ENCODE results near the gene PAXIP1.

DNA sequence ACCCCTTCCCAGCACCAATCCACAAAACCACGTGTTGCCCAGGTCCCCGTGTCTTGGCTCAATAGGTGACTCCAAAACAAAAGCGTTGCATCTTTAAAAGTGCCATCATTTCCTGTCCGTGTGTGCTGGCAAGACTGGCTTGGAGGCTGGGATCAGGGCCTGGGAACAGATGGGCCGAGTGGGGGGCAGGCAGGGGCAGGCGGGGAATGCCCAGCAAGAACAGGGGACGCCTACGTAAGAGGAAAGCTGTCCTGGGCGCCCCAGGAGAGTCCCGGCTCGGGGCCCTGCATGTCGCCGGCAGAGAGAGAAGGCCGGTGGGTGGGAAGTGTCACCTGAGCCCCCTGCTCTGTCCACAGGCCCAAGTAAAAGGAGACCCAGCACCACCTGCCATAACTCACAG lies 86.5 kb downstream of the PAXIP1 start:
- TF ChIP-seq, protein P1, sequence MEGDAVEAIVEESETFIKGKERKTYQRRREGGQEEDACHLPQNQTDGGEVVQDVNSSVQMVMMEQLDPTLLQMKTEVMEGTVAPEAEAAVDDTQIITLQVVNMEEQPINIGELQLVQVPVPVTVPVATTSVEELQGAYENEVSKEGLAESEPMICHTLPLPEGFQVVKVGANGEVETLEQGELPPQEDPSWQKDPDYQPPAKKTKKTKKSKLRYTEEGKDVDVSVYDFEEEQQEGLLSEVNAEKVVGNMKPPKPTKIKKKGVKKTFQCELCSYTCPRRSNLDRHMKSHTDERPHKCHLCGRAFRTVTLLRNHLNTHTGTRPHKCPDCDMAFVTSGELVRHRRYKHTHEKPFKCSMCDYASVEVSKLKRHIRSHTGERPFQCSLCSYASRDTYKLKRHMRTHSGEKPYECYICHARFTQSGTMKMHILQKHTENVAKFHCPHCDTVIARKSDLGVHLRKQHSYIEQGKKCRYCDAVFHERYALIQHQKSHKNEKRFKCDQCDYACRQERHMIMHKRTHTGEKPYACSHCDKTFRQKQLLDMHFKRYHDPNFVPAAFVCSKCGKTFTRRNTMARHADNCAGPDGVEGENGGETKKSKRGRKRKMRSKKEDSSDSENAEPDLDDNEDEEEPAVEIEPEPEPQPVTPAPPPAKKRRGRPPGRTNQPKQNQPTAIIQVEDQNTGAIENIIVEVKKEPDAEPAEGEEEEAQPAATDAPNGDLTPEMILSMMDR (conservative IDR thresholded peaks at IDR 0.05; ENCODE audit: low read depth, low read length): no peak
- TF ChIP-seq EZH2phosphoT487 (IDR thresholded peaks at IDR 0.05; ENCODE audit: borderline replicate concordance, low read length) (no peak), EZH2 (IDR thresholded peaks at IDR 0.05; ENCODE audit: low read length, unreplicated experiment) (no peak)

Data from PC-3 (cell line).